H1 (cell line): Measurements from ENCODE around the gene HPN. TPM values are rescaled to one million over a fixed set of nuclear protein-coding genes. Genes with fewer than 3 reads are reported as not detected.

Experiments used
- CHD7 ChIP-seq: fragments of 300-600 bp; sonication (generic); IDR thresholded peaks from 2 replicates; pipeline ENCODE4 v1.7.1; 2012; ENCODE audit warnings: low read length, moderate library complexity, mild to moderate bottlenecking, inconsistent platforms; ENCODE audit not compliant: insufficient replicate concordance
- CREB1 ChIP-seq: IDR thresholded peaks from 2 replicates; pipeline ENCODE4 v1.6.1; 2012; ENCODE audit warnings: inconsistent platforms
- CTBP2 ChIP-seq: IDR thresholded peaks from 2 replicates; pipeline ENCODE4 v1.7.0; 2011; ENCODE audit warnings: borderline replicate concordance, mild to moderate bottlenecking, moderate library complexity, mixed read lengths, low read length; ENCODE audit not compliant: insufficient read depth, insufficient read length
- JUN ChIP-seq: IDR thresholded peaks from 2 replicates; pipeline ENCODE4 v1.6.1; 2011; ENCODE audit warnings: low read depth, mild to moderate bottlenecking, improper control_type of control experiment, low read length
- JUND ChIP-seq: IDR thresholded peaks from 2 replicates; pipeline ENCODE4 v1.6.1; 2011; ENCODE audit warnings: mild to moderate bottlenecking, improper control_type of control experiment, low read length
- KDM5A ChIP-seq: fragments of 200-600 bp; IDR thresholded peaks from 2 replicates; pipeline ENCODE4 v1.7.1; 2012; ENCODE audit warnings: mild to moderate bottlenecking, low read length, inconsistent platforms, mixed read lengths
- NANOG ChIP-seq: IDR thresholded peaks from 2 replicates; pipeline ENCODE4 v1.6.1; 2011; ENCODE audit warnings: low read length, low read depth, mild to moderate bottlenecking, inconsistent platforms; ENCODE audit not compliant: insufficient read depth, poor library complexity, severe bottlenecking
- POU5F1 ChIP-seq: IDR thresholded peaks from 2 replicates; pipeline ENCODE4 v1.6.1; 2011; ENCODE audit warnings: low read depth, mild to moderate bottlenecking, low read length, moderate library complexity
- TAF1 ChIP-seq: IDR thresholded peaks from 2 replicates; pipeline ENCODE4 v1.6.1; 2011; ENCODE audit warnings: mild to moderate bottlenecking, low read depth, low read length
- TBP ChIP-seq: IDR thresholded peaks from 2 replicates; pipeline ENCODE4 v1.6.1; 2011; ENCODE audit warnings: low read depth, low read length, improper control_type of control experiment
- polyA plus RNA-seq, 7 experiments: library from polyadenylated mRNA; depleted of rRNA in 3 of 7; stranded (reverse) in 5 of 7; unstranded in 2 of 7; fragments of >200 nt in 5 of 7; fragments of 200-250 nt in 2 of 7; gene quantifications; 1 replicate in 5 of 7; 2 replicates in 1 of 7; 4 replicates in 1 of 7; pipeline versions ENCODE4 v1.2.1 to v1.2.3, GENCODE V29; 2011 to 2013; ENCODE audit warnings: missing spikeins in 2 of 7, mixed read lengths in 2 of 7
- total RNA-seq: library from RNA; stranded (reverse); fragmentation: NEBNext Ultra II Directional; extraction: Animal tissue kit (Norgen Biotek cat#: 25700); gene quantifications from 2 replicates; pipeline ENCODE4 v1.2.1, GENCODE V29; 2021

Gene HPN
- total and polyA plus RNA-seq, 2 of the 8 experiments (the other 6 are each of a cell fraction or from before 2014, with no cell fraction given), result 14.7 to 33.7 TPM

- TF ChIP-seq CHD7 (no peak), CTBP2 (no peak), NANOG (no peak), TAF1 (no peak), KDM5A (no peak), JUND (no peak), JUN (no peak), TBP (no peak), CREB1 (no peak), POU5F1 (no peak)
Observed at GRCh38 chr19:35089554-35089953, 48.0 kb downstream of the HPN start (continued).
